Measurements from ENCODE around the gene SCUBE1. TPM values are rescaled to one million over a fixed set of nuclear protein-coding genes. Genes with fewer than 3 reads are reported as not detected.

The SCUBE1 gene
- total and polyA plus RNA-seq, 10 of the 15 experiments (the other 5 are each of a cell fraction or from before 2014, with no cell fraction given), result not detected

- no peak for TF ChIP-seq BRCA1 (IDR thresholded peaks at IDR 0.05; ENCODE audit: low read depth, low read length)
Observed at GRCh38 chr22:43387815-43388214, 44.6 kb upstream of the SCUBE1 start (continued).

GRCh38 chr22:43385770-43386641, 42.8 kb upstream of the SCUBE1 start:
- WGBS (ENCODE audit: insufficient coverage, insufficient replicate concordance, low lambda C conversion rate, missing lambda C conversion rate), result 6% methylated on average over 20 of the region's 20 CpGs
- FAIRE-seq, result peak; percentile 18
- Histone ChIP-seq H3K27ac (ENCODE audit: control insufficient read depth, insufficient read depth) (no peak overlapping the region), H3K4me3 (no peak overlapping the region), H3K9me3 (replicated peaks; ENCODE audit: control insufficient read depth, insufficient read depth, low read length) (no peaks in the 10 kb centered on the region), H3K9ac (ENCODE audit: control insufficient read depth, insufficient read depth, low read length) (no peak overlapping the region), H3K79me2 (ENCODE audit: control insufficient read depth, insufficient read depth, low read length) (no peaks in the 10 kb centered on the region), H3K36me3 (ENCODE audit: control insufficient read depth in 2 of 2, insufficient read depth in 2 of 2, low read length in 1 of 2) (no peaks in the 10 kb centered on the region), H3K27me3 (replicated peaks in 1 of 2; ENCODE audit: control insufficient read depth in 2 of 2, insufficient read depth in 2 of 2, low read length in 1 of 2) (peaks cover 0 to 3% of the 10 kb centered on the region in 2 experiments; a peak in 3 of 4 replicates), H4K20me1 (ENCODE audit: control insufficient read depth, insufficient read depth) (no peaks in the 10 kb centered on the region), H3K4me1 (ENCODE audit: control insufficient read depth, insufficient read depth, low read length) (peaks cover 4% of the 10 kb centered on the region; the same call in 1 of the 2 replicates), H3K4me2 (ENCODE audit: control insufficient read depth, insufficient read depth) (no peak overlapping the region), H2AFZ (ENCODE audit: control insufficient read depth, low read depth, low read length) (no peak overlapping the region)
- intact Hi-C loops (cut with micrococcal nuclease; ENCODE audit: unreplicated experiment), result loop anchor here (1.0 kb wide), 2 partner anchors 112 to 155 kb away; no protein-coding TSS in a partner anchor
- SMC1A ChIA-PET (ENCODE audit: uncharacterized antibody, unreplicated experiment), result interaction anchor here (0.9 to 2.6 kb wide), 2 partner anchors 113 to 161 kb away, joined by 3 to 12 read pairs; no protein-coding TSS in a partner anchor
- CTCF ChIA-PET, result interaction anchor here (0.8 to 8.7 kb wide), 6 partner anchors 19 to 155 kb away, joined by 3 to 72 read pairs (median 6); no protein-coding TSS in a partner anchor
- no peak for TF ChIP-seq WRNIP1 (IDR thresholded peaks at IDR 0.05; ENCODE audit: borderline replicate concordance, low read depth, low read length)
- 0 out of 3 replicates have a peak, but pooled peaks have one; percentile 27 for TF ChIP-seq POU2F2 (IDR thresholded peaks at IDR 0.05; ENCODE audit: borderline replicate concordance, low read depth, low read length)
- peak; percentile 76 for TF ChIP-seq YY1 (IDR thresholded peaks at IDR 0.05; ENCODE audit: low read depth, low read length)
- TF ChIP-seq IKZF1 (conservative IDR thresholded peaks at IDR 0.05), result 0 out of 2 replicates have a peak, but pooled peaks have one; percentile 24
- peak; percentile 87 to 94 (median 92); a peak in 5 of 6 replicates for TF ChIP-seq CTCF (IDR thresholded peaks at IDR 0.05 in 2 of 3, conservative IDR thresholded peaks at IDR 0.05 in 1 of 3; ENCODE audit: control insufficient read depth in 2 of 3, extremely low read depth in 1 of 3, insufficient read depth in 1 of 3, low read depth in 3 of 3, low read length in 3 of 3)
- peak; percentile 92 for TF ChIP-seq SMC3 (IDR thresholded peaks at IDR 0.05; ENCODE audit: borderline replicate concordance, low read length)
- peak; percentile 96 for TF ChIP-seq RAD21 (IDR thresholded peaks at IDR 0.05; ENCODE audit: insufficient read depth, low read depth, low read length)
- no peak for TF ChIP-seq ELK1 (IDR thresholded peaks at IDR 0.05; ENCODE audit: low read depth, low read length)
- peak; percentile 97 for ATAC-seq
- no peak for DNase-seq (ENCODE audit: low read depth, low spot score)
- RAD21 ChIA-PET (ENCODE audit: unreplicated experiment), result interaction anchor here (1.0 kb wide), 1 partner anchor 12 kb away, joined by 3 read pairs; no protein-coding TSS in a partner anchor
- BruUV-seq (replicated peaks), result no TSS peak
- POLR2A ChIA-PET, result interaction anchor here (0.7 kb wide), 1 partner anchor 227 kb away, joined by 3 read pairs; no protein-coding TSS in a partner anchor
- in situ Hi-C loops (cut with MboI), result no loop called here

Data from GM12878 (cell line).